ENCODE measurements around the gene OR4X2. TPM values are rescaled to one million over a fixed set of nuclear protein-coding genes. Genes with fewer than 3 reads are reported as not detected.
"Not testable (repeated sequence)": the region's sequence is repeated elsewhere in the genome, so short reads cannot be mapped to it uniquely, and the experiment has no call there.

The OR4X2 gene, protein sequence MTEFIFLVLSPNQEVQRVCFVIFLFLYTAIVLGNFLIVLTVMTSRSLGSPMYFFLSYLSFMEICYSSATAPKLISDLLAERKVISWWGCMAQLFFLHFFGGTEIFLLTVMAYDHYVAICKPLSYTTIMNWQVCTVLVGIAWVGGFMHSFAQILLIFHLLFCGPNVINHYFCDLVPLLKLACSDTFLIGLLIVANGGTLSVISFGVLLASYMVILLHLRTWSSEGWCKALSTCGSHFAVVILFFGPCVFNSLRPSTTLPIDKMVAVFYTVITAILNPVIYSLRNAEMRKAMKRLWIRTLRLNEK
- not detected for total RNA-seq

DNA sequence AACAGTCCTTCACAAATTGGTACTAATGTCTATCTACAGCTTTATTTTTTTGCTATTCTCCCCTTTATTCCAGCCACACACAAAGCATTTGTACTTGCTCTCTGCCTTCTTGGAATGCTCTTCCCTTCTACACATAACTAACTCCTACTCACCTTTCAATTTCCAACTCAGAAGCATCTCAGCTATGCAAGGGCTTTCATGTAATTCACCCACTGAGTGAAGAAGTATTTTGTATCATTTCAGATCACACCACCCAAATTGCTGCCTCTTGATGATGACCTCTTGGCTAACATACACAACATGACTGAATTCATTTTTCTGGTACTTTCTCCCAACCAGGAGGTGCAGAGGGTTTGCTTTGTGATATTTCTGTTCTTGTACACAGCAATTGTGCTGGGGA, at the start of gene OR4X2:
Gene OR4X2 (plus strand): TSS at position 301 of the 400 bp plus-strand sequence. CDS start 0 bp downstream, at position 301.
- DNase-seq: no peak
- H3K27ac Mint-ChIP-seq: no peak within 1 kb of the TSS
- no peaks in the 10 kb centered on the region for H3K36me3 Mint-ChIP-seq (ENCODE audit: low read depth)
- no peak within 1 kb of the TSS for H3K4me3 Mint-ChIP-seq
- intact Hi-C loops (cut with micrococcal nuclease): no loop called here
- CTCF ChIA-PET: no interaction called here
- H3K4me1 Mint-ChIP-seq (ENCODE audit: low read depth): no peaks in the 10 kb centered on the region
- H3K9me3 Mint-ChIP-seq: peaks cover 5% of the 10 kb centered on the region
- peaks cover 11% of the 10 kb centered on the region for H3K27me3 Mint-ChIP-seq (ENCODE audit: low read depth)

DNA sequence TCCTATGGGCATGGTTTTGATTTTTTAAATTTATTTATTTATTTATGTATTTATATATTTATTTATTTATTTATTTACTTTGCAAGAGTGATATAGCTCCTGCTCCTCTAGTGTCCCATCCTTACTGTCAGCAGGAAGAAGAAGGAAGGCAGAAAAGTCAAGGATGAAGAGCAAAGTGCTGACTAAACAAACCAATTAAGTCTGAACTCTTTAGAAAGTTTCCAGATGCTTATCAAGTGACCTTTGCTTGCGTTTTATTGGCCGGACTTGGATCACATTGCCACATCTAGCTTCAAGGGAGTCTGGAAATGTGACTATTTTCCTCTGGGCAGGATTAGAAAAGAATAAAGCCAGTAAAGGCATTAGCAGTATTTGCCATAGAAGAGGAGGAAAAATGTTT, 37.0 kb upstream of the OR4X2 start:
- DNase-seq: no peak
- Mint-ChIP-seq H3K4me3 (no peak overlapping the region), H3K27ac (no peak overlapping the region), H3K27me3 (ENCODE audit: low read depth) (peaks cover 2% of the 10 kb centered on the region), H3K36me3 (ENCODE audit: low read depth) (no peaks in the 10 kb centered on the region), H3K4me1 (ENCODE audit: low read depth) (no peaks in the 10 kb centered on the region), H3K9me3 (no peaks in the 10 kb centered on the region)
- CTCF ChIA-PET: no interaction called here
- intact Hi-C loops (cut with micrococcal nuclease): no loop called here

DNA sequence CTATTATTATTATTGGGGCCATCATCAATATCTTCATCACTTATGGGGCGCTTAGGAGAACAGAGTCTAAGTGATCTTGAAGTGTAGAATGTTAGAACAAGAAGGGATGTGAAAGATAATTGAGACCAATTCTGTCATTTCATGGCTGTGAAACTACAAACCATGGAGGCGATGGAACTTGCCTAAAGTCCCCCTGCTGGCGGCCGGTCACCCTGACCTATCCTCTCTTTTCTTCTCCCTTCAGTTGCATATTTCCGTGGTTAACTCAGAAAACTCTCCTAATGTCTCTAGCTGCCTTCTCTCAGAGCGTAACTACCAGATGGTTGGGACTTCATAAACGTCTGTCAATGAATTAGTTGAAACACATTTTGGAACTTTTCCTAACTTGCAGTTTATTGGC, 34.9 kb upstream of the OR4X2 start:
- Mint-ChIP-seq H3K4me3 (no peak overlapping the region), H3K27me3 (ENCODE audit: low read depth) (peaks cover 2% of the 10 kb centered on the region), H3K27ac (no peak overlapping the region), H3K9me3 (no peaks in the 10 kb centered on the region), H3K4me1 (ENCODE audit: low read depth) (no peaks in the 10 kb centered on the region), H3K36me3 (ENCODE audit: low read depth) (no peaks in the 10 kb centered on the region)
- CTCF ChIA-PET: interaction anchor here (0.7 kb wide), 1 partner anchor 15 kb away, joined by 3 read pairs; no protein-coding TSS in a partner anchor
- intact Hi-C loops (cut with micrococcal nuclease): no loop called here
- DNase-seq: no peak

DNA sequence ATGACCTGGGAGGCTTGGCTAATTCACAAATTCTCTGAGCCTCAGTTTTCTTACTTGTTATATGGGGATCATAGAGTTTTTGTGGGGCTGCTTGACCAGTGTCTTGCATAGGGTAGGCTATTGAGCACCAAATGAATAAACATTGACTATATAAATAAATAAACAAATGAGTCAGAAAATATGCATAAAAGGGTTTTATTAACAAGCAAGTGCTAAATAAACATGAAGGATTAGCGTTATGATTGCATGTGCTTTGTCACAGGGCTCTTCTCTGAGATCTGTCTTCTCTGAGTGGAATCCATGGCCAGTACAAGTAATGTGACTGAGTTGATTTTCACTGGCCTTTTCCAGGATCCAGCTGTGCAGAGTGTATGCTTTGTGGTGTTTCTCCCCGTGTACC, 28.4 kb upstream of the OR4X2 start, which contains the start of gene OR4B1:
Gene OR4B1 (plus strand): TSS at position 301 of the 400 bp plus-strand sequence. CDS start 0 bp downstream, at position 301.
- intact Hi-C loops (cut with micrococcal nuclease): no loop called here
- CTCF ChIA-PET: no interaction called here
- Mint-ChIP-seq H3K27ac (no peak within 1 kb of the TSS), H3K36me3 (ENCODE audit: low read depth) (no peaks in the 10 kb centered on the region), H3K9me3 (no peaks in the 10 kb centered on the region), H3K4me1 (ENCODE audit: low read depth) (no peaks in the 10 kb centered on the region), H3K27me3 (ENCODE audit: low read depth) (no peaks in the 10 kb centered on the region), H3K4me3 (no peak within 1 kb of the TSS)
- DNase-seq: no peak

DNA sequence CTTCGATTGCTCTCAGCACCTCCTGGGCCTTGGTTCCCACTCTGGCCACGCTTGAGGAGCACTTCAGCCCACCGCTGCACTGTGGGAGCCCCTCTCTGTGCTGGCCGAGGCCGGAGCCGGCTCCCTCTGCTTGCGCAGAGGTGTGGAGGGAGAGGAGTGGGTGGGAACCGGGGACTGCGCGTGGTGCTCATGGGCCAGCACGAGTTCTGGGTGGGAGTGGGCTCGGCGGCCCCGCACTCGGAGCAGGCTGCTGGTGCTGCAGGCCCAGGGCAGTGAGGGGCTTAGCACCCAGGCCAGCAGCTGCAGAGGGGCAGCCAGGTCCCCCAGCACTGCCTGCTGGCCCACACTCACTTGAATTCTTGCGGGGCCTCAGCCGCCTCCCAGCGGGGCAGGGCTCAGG, 16.1 kb upstream of the OR4X2 start:
- Mint-ChIP-seq H3K4me3 (no peak overlapping the region), H3K36me3 (ENCODE audit: low read depth) (no peaks in the 10 kb centered on the region), H3K27me3 (ENCODE audit: low read depth) (peaks cover 1% of the 10 kb centered on the region), H3K27ac (no peak overlapping the region), H3K9me3 (peaks cover 5% of the 10 kb centered on the region), H3K4me1 (ENCODE audit: low read depth) (no peaks in the 10 kb centered on the region)
- CTCF ChIA-PET: interaction anchor here (1.2 kb wide), 1 partner anchor 55 kb away, joined by 3 read pairs; no protein-coding TSS in a partner anchor
- intact Hi-C loops (cut with micrococcal nuclease): no loop called here
- no peak for DNase-seq

DNA sequence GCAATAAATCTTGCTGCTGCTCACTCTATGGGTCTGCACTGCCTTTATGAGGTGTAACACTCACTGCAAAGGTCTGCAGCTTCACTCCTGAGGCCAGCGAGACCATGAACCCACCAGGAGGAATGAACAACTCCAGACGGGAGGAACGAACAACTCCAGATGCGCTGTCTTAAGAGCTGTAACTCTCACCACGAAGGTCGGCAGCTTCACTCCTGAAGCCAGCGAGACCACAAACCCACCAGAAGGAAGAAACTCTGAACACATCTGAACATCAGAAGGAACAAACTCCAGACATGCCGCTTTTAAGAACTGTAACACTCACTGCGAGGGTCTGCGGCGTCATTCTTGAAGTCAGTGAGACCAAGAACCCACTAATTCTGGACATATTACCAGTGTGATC, 14.8 kb upstream of the OR4X2 start:
- intact Hi-C loops (cut with micrococcal nuclease); H3K27me3 Mint-ChIP-seq (ENCODE audit: low read depth); H3K27ac Mint-ChIP-seq; H3K36me3 Mint-ChIP-seq (ENCODE audit: low read depth); DNase-seq; H3K9me3 Mint-ChIP-seq; H3K4me1 Mint-ChIP-seq (ENCODE audit: low read depth); H3K4me3 Mint-ChIP-seq: not testable (repeated sequence)
- CTCF ChIA-PET: interaction anchor here (1.2 kb wide), 1 partner anchor 57 kb away, joined by 3 read pairs; no protein-coding TSS in a partner anchor

DNA sequence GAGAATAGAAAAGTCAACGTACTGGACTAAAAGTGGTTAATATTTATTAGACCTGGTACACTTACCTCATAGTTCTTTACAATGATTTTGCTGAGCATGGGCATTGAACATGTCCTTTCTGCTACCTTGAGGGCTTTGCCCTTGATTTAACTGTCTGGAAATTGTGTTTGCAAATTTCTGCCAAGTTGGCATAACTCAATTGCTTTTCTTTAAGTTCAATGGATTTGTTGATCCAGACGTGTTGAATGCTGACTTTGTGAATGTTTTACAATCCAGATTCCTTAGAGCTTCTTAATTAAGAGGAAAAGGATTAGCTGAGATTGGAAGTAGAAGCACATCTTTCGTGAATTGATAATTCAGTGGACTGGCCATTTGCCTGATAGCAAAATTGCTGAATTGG, 7.2 kb upstream of the OR4X2 start:
- peaks cover 15% of the 10 kb centered on the region for H3K27me3 Mint-ChIP-seq (ENCODE audit: low read depth)
- no peak for DNase-seq
- H3K4me3 Mint-ChIP-seq: no peak overlapping the region
- no peaks in the 10 kb centered on the region for H3K4me1 Mint-ChIP-seq (ENCODE audit: low read depth)
- no peaks in the 10 kb centered on the region for H3K9me3 Mint-ChIP-seq
- CTCF ChIA-PET: no interaction called here
- H3K27ac Mint-ChIP-seq: no peak overlapping the region
- no peaks in the 10 kb centered on the region for H3K36me3 Mint-ChIP-seq (ENCODE audit: low read depth)
- intact Hi-C loops (cut with micrococcal nuclease): no loop called here

DNA sequence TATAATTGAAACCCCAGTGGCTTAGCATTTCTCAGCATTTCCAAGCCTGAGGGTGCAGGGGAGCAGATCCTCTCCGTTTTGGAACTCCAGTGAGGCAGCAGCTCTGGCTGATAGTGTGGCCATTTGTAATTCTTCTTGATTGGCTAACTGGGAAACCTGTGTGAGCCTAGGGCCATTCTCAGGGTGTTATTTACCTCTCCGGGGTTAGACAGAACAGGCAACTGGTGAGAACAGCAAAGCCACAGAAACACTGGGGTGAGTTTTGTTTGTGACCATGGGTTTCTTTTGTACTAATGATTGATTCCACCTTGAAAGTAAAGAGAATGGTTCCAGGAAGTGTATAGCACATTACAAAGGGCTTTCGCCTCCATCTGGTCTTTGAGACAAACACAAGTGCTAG, 2.4 kb upstream of the OR4X2 start:
- H3K9me3 Mint-ChIP-seq: no peaks in the 10 kb centered on the region
- CTCF ChIA-PET: no interaction called here
- H3K4me1 Mint-ChIP-seq (ENCODE audit: low read depth): no peaks in the 10 kb centered on the region
- no peak overlapping the region for H3K27ac Mint-ChIP-seq
- peaks cover 13% of the 10 kb centered on the region for H3K27me3 Mint-ChIP-seq (ENCODE audit: low read depth)
- H3K36me3 Mint-ChIP-seq (ENCODE audit: low read depth): no peaks in the 10 kb centered on the region
- intact Hi-C loops (cut with micrococcal nuclease): no loop called here
- no peak overlapping the region for H3K4me3 Mint-ChIP-seq
- DNase-seq: no peak

DNA sequence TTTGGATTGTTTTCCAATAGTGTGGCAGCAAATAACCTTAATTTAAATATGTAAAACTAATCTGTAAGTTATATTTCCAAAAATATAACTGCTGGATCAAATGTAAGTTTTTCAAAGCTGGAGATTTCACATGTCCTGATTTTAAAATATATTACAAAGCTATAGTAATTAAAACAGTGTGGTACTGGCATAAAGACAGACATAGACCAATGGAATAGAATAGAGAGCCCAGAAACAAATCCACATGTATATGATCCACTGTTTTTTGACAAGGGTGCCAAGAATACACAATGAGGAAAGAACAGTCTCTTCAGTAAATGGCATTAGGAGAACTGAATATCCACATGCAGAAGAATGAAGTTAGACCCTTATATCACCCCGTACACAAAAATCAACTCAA, 4.0 kb downstream of the OR4X2 start:
- Mint-ChIP-seq H3K9me3 (peaks cover 5% of the 10 kb centered on the region), H3K4me3 (no peak overlapping the region), H3K27me3 (ENCODE audit: low read depth) (peaks cover 7% of the 10 kb centered on the region), H3K27ac (no peak overlapping the region), H3K4me1 (ENCODE audit: low read depth) (no peaks in the 10 kb centered on the region), H3K36me3 (ENCODE audit: low read depth) (no peaks in the 10 kb centered on the region)
- intact Hi-C loops (cut with micrococcal nuclease): no loop called here
- DNase-seq: no peak
- CTCF ChIA-PET: interaction anchor here (0.6 kb wide), 1 partner anchor 1754 kb away, joined by 3 read pairs; no protein-coding TSS in a partner anchor

DNA sequence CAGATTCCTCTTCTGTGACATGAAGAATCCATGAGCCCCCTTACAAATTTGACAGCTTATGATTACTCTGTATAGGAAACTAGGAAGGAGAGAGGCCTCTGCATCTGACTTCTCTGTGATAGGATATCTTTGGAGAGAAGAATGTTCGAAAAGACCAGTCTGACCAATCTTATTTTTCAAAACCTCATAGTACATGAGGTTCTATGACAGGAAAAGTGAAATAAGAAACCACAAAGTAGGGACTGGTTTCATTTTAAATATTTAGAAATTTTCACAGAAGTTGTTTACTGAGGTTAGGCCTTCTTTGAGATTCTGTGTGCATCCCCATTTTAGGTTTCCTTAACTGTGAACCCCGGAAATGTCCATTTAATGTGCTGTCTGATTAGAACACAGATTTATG, 16.7 kb downstream of the OR4X2 start:
- Mint-ChIP-seq H3K27ac (no peak overlapping the region), H3K27me3 (ENCODE audit: low read depth) (peaks cover 7% of the 10 kb centered on the region), H3K36me3 (ENCODE audit: low read depth) (no peaks in the 10 kb centered on the region), H3K4me1 (ENCODE audit: low read depth) (no peaks in the 10 kb centered on the region), H3K4me3 (no peak overlapping the region), H3K9me3 (no peaks in the 10 kb centered on the region)
- intact Hi-C loops (cut with micrococcal nuclease): no loop called here
- DNase-seq: no peak
- CTCF ChIA-PET: no interaction called here

DNA sequence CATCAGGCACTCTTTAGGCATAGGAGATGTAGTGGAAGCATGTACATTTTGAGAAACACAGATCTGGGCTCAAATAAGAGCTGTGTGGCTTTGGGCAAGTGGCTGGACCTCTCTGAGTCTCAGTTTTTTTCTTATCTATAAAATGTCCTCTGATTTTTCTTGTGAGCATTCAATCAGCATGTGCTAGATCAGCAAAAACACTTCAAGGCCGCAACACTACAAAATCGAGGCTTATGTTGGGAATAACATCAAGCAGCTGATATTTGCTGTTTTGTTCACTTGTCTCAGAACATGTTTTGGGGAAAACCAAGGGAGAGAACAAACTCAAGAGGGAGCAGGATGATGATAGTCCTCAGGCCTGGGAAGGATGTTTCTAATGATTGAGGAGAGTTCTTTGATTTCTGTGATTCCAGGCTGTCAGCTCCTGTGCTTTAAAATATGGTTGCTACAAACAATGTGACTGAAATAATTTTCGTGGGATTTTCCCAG, 18.6 kb downstream of the OR4X2 start, which contains the start of gene OR4X1:
Gene OR4X1 (plus strand): TSS at position 439 of the 489 bp plus-strand sequence. CDS start 0 bp downstream, at position 439.
- Mint-ChIP-seq H3K4me1 (ENCODE audit: low read depth) (no peaks in the 10 kb centered on the region), H3K4me3 (no peak within 1 kb of the TSS), H3K36me3 (ENCODE audit: low read depth) (no peaks in the 10 kb centered on the region), H3K27me3 (ENCODE audit: low read depth) (peaks cover 2% of the 10 kb centered on the region), H3K27ac (no peak within 1 kb of the TSS), H3K9me3 (no peaks in the 10 kb centered on the region)
- no peak for DNase-seq
- intact Hi-C loops (cut with micrococcal nuclease): no loop called here
- CTCF ChIA-PET: no interaction called here

DNA sequence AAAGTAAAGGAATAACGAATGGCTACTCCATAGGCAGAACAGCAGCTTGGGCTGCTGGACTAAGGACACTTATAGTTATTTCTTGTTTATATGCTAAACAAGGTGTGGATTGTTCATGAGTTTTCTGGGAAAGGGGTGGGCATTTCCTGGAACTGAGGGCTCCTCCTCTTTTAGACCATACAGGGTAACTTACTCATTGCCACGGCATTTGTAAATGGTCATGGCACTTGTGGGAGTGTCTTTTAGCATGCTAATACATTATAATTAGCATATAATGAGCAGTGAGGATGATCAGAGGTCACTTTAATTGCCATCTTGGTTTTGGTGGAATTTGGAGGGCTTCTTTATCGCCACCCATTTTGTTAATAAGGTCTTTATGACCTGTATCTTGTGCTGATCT, 25.7 kb downstream of the OR4X2 start:
- intact Hi-C loops (cut with micrococcal nuclease): no loop called here
- H3K27me3 Mint-ChIP-seq (ENCODE audit: low read depth): peaks cover 2% of the 10 kb centered on the region
- CTCF ChIA-PET: no interaction called here
- DNase-seq: peak; percentile 5
- no peak overlapping the region for H3K4me3 Mint-ChIP-seq
- no peak overlapping the region for H3K27ac Mint-ChIP-seq
- no peaks in the 10 kb centered on the region for H3K4me1 Mint-ChIP-seq (ENCODE audit: low read depth)
- H3K9me3 Mint-ChIP-seq: no peaks in the 10 kb centered on the region
- H3K36me3 Mint-ChIP-seq (ENCODE audit: low read depth): no peaks in the 10 kb centered on the region

DNA sequence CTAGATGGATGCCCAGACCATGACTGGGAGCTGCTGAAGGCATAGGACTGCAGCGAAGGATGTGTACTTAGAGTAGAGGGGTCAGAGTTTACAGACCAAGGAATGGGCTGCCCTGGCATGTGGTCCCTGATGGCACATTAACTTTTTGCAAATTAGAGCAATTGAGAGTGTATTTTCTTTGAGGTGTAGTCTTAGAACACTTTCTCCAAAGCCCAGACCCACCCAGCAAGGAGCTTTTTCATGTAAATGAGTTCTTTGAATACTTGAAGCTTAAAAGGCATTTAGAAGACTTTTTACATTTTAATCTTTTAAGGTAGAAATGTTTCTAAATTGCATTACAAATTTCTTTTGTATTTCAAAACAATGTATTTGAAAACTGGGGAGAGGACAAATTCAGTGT, 27.7 kb downstream of the OR4X2 start:
- Mint-ChIP-seq H3K36me3 (ENCODE audit: low read depth) (no peaks in the 10 kb centered on the region), H3K4me3 (no peak overlapping the region), H3K27me3 (ENCODE audit: low read depth) (peaks cover 2% of the 10 kb centered on the region), H3K9me3 (no peaks in the 10 kb centered on the region), H3K4me1 (ENCODE audit: low read depth) (no peaks in the 10 kb centered on the region), H3K27ac (no peak overlapping the region)
- CTCF ChIA-PET: no interaction called here
- intact Hi-C loops (cut with micrococcal nuclease): no loop called here
- no peak for DNase-seq
